Stimulated activated CD8-positive, alpha-beta memory T cell treated with anti-CD3 and anti-CD28 coated beads, Interleukin-7, amount 100 ng/mL, for 48 hours (primary cell): Measurements from ENCODE around the gene RRAD.

Experiments used
- DNase-seq, 2 donors: peaks; one replicate each; pipeline ENCODE4 v3.0.0-alpha.2; 2020; ENCODE audit warnings: low read depth in 1 of 2; ENCODE audit errors: extremely low read depth in 1 of 2

Gene RRAD

DNA sequence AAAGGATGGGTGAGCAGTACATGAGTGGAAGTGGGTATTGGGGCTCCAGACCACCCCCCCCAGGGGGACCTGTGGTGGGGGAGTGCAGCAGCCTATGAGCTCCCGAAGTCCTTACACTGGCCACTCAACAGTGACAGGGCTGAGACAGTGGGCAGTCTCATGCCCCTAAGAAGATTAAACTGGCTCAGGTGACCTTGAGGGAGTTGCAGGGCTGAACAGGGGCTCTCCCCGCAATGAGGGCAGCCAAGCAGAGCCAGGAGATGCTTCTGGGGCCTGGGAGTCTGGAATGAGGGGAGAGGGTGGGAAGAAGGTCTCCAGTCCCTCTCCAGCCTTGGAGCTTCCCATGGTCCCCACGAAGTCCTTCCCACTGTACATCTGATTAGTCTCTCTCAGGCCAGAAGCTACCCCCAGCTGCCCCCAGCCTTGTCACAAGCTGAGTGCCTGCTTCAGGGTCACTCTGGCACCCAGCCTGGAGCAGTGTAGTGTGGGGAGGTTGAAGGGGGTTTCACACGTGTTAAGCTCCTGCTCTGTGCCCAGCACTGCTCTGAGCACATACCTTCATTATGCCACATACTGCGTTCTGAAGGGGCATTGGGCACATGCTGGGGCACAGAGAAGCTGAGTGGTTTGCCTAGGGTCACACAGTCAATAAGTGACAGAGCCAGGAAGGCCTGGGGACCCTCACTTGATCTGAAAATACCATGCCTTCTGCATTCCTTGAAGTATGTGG is 5.6 kb downstream of the RRAD start:
- no peak for DNase-seq

DNA sequence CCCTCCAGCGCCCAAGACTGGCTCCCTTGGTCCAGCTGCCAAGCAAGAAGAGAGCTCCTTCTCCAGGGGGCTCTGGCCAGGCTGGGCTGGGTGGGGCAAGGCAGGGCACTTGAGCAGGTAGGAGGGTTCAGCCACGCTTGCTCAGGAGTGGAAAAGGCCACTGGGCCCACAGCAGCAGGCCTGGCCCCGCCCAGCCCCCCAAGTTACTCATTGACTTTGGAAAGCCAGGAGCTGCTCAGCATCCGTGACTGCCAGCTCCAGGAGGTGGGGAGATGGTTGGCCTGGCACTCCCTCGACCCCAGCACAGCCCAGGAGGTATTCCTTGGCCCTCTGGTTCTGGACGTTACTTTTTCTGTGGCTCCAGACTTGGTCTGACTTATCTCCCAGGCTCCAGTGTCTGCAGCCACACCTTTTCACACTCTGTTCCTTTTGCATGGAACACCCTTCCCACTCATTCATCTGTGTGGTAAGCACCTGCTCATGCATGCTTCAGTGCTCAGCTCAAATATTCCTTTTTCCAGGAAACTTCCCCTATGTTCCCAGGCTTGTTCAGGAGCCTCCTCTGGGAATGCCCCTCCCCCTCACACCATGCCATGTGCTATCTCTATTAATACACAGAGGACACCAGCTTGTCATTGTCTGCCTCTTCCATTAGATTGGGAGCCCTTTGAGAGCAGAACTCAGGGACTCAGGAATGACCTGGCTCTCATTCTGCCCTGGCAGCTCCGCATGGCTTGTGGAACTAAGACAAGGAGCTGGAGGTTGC is 6.3 kb downstream of the RRAD start, which contains the start of gene CDH16:
Gene CDH16, minus strand, starts transcription at position 83 of the 766 bp plus-strand sequence. CDS start 820 bp downstream, outside the sequence.
- no peak for DNase-seq

DNA sequence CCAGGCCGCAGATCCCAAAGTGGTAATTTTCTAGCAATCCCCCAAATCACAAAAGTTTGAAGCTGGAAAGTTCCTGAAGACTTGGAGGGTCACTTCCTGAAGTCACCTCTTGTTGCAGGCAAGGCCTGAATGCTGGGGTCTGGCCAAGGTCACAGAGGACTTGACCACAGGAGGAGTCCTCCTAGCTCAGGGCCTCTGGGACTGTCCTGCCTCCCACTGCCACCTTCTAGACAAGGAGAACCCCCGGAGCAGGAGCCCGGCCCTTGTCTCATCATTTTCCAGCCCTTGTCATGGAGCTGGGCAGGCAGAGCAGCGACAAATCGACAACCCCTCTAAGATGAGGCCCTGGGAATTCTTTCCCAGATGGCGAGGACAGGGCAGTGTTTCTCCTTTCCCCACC is 7.0 kb downstream of the RRAD start:
- DNase-seq, result no peak

- DNase-seq, result no peak
These were observed 7.6 kb downstream of the RRAD start for GRCh38 chr16:66917741-66918140.

DNA sequence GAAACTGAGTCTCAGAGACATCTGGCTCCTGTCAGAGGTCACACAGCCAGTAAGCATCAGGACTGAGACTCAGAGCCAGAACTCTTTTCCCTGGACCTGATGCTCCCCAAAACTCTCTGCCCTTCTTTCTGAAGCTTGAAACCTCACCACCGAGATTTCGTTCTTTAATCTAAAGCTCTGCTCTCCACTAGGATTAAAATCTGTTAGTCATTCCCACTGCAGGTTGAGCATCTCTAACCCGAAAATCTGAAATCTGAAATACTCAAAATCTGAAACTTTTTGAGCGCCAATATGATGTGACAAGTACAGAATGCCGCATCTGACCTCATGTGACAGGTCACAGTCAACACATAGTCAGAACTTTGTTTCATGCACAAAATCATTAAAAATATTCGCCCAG is 8.8 kb downstream of the RRAD start:
- no peak for DNase-seq

- no peak for DNase-seq
These were observed 10.3 kb downstream of the RRAD start for GRCh38 chr16:66915041-66915440.

- no peak for DNase-seq
These were observed 10.8 kb downstream of the RRAD start for GRCh38 chr16:66914541-66914940.

DNA sequence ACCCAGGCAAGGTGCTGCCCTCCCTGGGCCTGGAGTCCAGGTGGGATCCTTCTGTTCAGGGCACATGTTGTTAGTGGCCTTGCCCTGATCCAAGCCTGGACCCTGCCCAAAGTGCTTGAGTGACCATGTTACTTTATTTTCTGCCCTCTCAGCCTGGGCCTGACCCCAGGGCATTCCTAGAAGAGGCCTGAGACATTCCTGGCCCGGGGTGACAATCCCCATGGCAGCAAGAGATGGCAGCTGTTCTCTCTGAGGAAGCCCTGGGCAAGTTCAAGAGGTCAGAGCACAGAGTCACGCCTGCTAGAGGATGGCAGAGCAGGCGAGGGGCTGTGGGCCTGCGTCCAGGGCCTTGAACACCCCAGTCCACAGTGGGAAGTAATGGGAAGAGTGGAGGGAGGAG is 11.6 kb downstream of the RRAD start:
- no peak for DNase-seq

DNA sequence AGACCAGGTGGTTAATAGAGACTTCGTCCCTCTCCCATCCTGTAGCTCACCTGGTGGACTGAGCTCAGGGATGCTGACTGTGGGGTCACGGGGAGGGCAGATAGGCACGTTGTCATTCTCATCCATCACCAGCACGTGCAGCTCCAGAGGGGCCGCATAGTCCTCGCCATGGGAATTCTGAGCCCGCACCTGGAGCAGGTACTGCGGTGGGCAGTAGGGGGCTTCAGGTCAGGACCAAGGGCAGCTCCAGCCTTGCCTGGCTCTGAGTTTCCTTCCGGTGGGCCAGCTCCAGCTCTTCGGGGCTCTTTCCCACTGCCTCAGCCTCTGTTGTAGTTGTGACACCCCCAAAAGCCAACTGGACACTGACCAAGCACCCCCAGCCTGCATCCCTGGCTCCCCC is 12.3 kb downstream of the RRAD start:
- DNase-seq, result no peak

- no peak for DNase-seq
These were observed 13.5 kb downstream of the RRAD start for GRCh38 chr16:66911801-66912200.

GRCh38 chr16:66911112-66911511 is 14.2 kb downstream of the RRAD start:
- no peak for DNase-seq

DNA sequence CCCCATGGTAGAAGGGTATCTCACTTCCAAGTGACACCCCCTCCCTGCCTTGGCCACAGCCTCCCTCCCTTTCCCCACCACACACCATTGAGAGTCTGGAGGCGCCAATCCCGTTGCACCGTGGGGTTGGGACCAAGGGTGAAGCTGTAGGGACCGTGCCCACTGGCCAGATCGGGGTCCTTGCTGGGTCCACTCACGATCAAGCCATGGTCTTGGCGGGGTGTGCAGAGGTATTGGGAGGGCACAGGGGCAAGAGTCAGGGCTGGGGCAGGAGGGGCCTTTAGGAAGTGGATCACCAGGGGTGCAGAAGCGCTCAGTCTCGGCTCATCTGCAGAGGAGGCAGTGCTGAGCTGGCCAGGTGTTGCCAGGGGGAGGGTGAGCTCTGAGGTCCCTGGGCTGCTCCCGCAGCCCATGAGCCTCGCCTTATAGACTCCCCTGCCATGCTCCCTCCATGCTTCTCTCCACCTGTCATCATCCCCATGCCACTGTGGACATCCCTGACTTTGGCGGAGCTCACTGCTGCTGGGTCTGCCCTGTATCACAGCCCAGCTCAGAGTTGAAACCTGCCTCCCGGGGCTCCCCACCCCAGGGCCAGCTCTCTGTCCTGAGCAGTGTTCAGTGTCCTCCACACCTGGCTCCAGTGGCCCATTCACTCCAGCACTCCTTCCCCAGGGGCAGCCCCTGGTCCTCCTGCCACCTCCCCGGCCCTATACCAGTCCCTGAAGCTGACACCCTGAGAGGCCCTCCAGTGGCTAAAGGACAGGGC is 15.0 kb downstream of the RRAD start:
- DNase-seq, result no peak

DNA sequence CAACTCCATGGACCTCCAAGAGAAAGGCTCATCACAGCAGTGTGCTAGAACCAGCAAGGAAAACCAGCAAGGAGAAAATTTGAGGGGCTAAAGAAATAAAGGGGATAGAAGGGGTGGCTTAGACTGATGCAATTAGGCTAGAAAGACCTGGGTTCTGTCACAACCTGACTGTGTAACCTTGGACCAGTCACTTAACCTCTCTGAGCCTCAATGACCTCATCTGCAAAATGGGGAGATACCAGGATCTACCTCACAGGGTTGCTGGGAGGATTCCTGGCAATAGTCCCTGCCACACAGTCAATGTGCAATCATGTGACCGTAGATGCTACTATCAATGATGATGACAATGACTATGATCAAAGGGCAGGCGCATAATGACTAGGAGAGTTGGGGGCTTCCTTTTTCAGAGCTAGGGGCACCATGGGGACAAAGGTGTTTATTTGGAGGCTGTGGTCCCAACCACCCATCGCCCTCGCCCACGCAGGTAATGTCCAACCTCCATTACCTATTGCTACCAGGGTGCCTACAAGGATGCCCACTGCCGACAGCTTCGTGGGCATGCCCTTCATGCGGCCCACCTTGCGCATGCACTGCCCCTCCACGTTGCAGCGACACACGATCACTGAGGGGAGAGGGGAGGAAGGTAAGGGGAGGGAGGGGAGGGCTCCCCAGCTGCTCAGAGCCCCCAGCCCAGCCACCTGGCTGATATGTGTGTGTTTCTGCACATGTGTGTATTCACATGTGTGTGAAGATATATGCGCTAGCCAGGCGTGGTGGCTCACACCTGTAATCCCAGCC is 16.4 kb downstream of the RRAD start:
- DNase-seq, result no peak

GRCh38 chr16:66908116-66908515 is 17.2 kb downstream of the RRAD start:
- no peak for DNase-seq

GRCh38 chr16:66906916-66907836 is 18.2 kb downstream of the RRAD start:
- no peak for DNase-seq

- no peak for DNase-seq
These were observed 19.4 kb downstream of the RRAD start for GRCh38 chr16:66905633-66906539.

- no peak for DNase-seq
These were observed 20.3 kb downstream of the RRAD start for GRCh38 chr16:66904846-66905632.

- DNase-seq, result no peak
These were observed 20.9 kb downstream of the RRAD start for GRCh38 chr16:66904428-66904845.
